Activated effector memory CD4-positive, alpha-beta T cell treated with Interleukin-2 at 50 U/mL for 16 hours (primary cell): ENCODE results near the gene FOXO6.

ENCODE experiments used
- DNase-seq: peaks from one replicate; pipeline ENCODE4 v3.0.0-alpha.2; 2020

The FOXO6 gene

GRCh38 chr1:41353744-41354143 is 7.5 kb upstream of the FOXO6 start:
- no peak for DNase-seq

GRCh38 chr1:41354956-41355355 is 6.3 kb upstream of the FOXO6 start:
- DNase-seq = no peak

GRCh38 chr1:41355356-41355755 is 5.9 kb upstream of the FOXO6 start:
- no peak for DNase-seq

GRCh38 chr1:41355761-41356160 is 5.5 kb upstream of the FOXO6 start:
- no peak for DNase-seq

GRCh38 chr1:41356752-41357151 is 4.5 kb upstream of the FOXO6 start:
- DNase-seq = no peak

GRCh38 chr1:41357451-41358101 is 3.7 kb upstream of the FOXO6 start:
- DNase-seq = no peak

- DNase-seq = no peak
Measured at GRCh38 chr1:41358131-41359021, 2.9 kb upstream of the FOXO6 start.

- DNase-seq = no peak
Measured at GRCh38 chr1:41359211-41360073, 1.8 kb upstream of the FOXO6 start.

GRCh38 chr1:41360074-41360785 is 1.0 kb upstream of the FOXO6 start:
- no peak for DNase-seq

- DNase-seq = no peak
Measured at GRCh38 chr1:41361495-41362356, 492 bp downstream of the FOXO6 start.

- no peak for DNase-seq
Measured at GRCh38 chr1:41362357-41362721, 1.1 kb downstream of the FOXO6 start.

GRCh38 chr1:41362749-41363590 is 1.7 kb downstream of the FOXO6 start:
- DNase-seq = no peak

- no peak for DNase-seq
Measured at GRCh38 chr1:41363591-41364320, 2.5 kb downstream of the FOXO6 start.

- DNase-seq = no peak
Measured at GRCh38 chr1:41364442-41365319, 3.4 kb downstream of the FOXO6 start.

- DNase-seq = no peak
Measured at GRCh38 chr1:41365320-41365633, 4.0 kb downstream of the FOXO6 start.

GRCh38 chr1:41365772-41366454 is 4.7 kb downstream of the FOXO6 start:
- DNase-seq = no peak

GRCh38 chr1:41366455-41367287 is 5.4 kb downstream of the FOXO6 start:
- no peak for DNase-seq

- no peak for DNase-seq
Measured at GRCh38 chr1:41367288-41367642, 6.0 kb downstream of the FOXO6 start.
